ENCODE measurements around the gene TYW1B. TPM values are rescaled to one million over a fixed set of nuclear protein-coding genes. Genes with fewer than 3 reads are reported as not detected.

Gene TYW1B
- total RNA-seq, 1 donor from 2014 or later: 2.0 TPM

DNA sequence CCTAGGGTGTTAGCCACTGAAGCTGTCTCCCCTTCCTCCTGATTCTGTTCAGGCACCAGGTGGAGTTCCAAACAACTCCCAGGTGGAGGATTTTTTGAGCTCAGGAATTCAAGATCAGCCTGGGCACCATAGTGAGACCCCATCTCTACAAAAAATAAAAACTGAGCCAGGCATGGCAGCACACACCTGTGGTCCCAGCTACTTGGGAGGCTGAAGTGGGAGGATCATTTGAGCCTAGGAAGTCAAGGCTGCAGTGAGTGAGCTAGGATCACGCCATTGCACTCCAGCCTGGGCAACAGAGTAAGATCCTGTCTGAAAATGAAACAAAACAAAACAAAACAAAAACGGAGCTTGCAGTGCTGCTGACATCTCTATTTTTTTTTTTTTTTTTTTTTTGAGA, 287.1 kb downstream of the TYW1B start:
- no peak overlapping the region for H3K4me3 ChIP-seq (ENCODE audit: insufficient read depth, low read depth, low read length)
- Mint-ChIP-seq H3K9me3 (ENCODE audit: unreplicated experiment) (no peaks in the 10 kb centered on the region), H3K4me3 (ENCODE audit: unreplicated experiment) (no peak overlapping the region), H3K4me1 (ENCODE audit: low read depth, unreplicated experiment) (peaks cover 9% of the 10 kb centered on the region), H3K27ac (ENCODE audit: unreplicated experiment) (no peak overlapping the region), H3K27me3 (ENCODE audit: low read depth, unreplicated experiment) (peaks cover 2% of the 10 kb centered on the region), H3K36me3 (ENCODE audit: low read depth, unreplicated experiment) (no peaks in the 10 kb centered on the region)
- no peaks in the 10 kb centered on the region for H3K27me3 ChIP-seq (ENCODE audit: insufficient read depth, low read length)
- no peak overlapping the region for H3K27ac ChIP-seq (ENCODE audit: low read depth, low read length)
- H2AFZ ChIP-seq (ENCODE audit: low read depth, low read length): no peak overlapping the region
- H3K9ac ChIP-seq (ENCODE audit: low read length): no peak overlapping the region
- H3K79me2 ChIP-seq (ENCODE audit: insufficient read depth, low read length): no peaks in the 10 kb centered on the region
- no peak for DNase-seq (ENCODE audit: low read depth)
- H3K36me3 ChIP-seq (ENCODE audit: insufficient read depth, low read length): no peaks in the 10 kb centered on the region
- H4K20me1 ChIP-seq (ENCODE audit: insufficient read depth, low read length): no peaks in the 10 kb centered on the region
- no peak for FAIRE-seq
- H3K4me1 ChIP-seq (ENCODE audit: insufficient read depth, low read length): no peaks in the 10 kb centered on the region
- TF ChIP-seq, protein P1, sequence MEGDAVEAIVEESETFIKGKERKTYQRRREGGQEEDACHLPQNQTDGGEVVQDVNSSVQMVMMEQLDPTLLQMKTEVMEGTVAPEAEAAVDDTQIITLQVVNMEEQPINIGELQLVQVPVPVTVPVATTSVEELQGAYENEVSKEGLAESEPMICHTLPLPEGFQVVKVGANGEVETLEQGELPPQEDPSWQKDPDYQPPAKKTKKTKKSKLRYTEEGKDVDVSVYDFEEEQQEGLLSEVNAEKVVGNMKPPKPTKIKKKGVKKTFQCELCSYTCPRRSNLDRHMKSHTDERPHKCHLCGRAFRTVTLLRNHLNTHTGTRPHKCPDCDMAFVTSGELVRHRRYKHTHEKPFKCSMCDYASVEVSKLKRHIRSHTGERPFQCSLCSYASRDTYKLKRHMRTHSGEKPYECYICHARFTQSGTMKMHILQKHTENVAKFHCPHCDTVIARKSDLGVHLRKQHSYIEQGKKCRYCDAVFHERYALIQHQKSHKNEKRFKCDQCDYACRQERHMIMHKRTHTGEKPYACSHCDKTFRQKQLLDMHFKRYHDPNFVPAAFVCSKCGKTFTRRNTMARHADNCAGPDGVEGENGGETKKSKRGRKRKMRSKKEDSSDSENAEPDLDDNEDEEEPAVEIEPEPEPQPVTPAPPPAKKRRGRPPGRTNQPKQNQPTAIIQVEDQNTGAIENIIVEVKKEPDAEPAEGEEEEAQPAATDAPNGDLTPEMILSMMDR (IDR thresholded peaks at IDR 0.05; ENCODE audit: insufficient read depth, low read depth, low read length): no peak
- TF ChIP-seq EZH2 (IDR thresholded peaks at IDR 0.05; ENCODE audit: insufficient read depth, low read length): no peak
- H3K9me3 ChIP-seq (ENCODE audit: insufficient read depth, low read depth, low read length): no peaks in the 10 kb centered on the region
- no peak overlapping the region for H3K4me2 ChIP-seq (ENCODE audit: low read length)

DNA sequence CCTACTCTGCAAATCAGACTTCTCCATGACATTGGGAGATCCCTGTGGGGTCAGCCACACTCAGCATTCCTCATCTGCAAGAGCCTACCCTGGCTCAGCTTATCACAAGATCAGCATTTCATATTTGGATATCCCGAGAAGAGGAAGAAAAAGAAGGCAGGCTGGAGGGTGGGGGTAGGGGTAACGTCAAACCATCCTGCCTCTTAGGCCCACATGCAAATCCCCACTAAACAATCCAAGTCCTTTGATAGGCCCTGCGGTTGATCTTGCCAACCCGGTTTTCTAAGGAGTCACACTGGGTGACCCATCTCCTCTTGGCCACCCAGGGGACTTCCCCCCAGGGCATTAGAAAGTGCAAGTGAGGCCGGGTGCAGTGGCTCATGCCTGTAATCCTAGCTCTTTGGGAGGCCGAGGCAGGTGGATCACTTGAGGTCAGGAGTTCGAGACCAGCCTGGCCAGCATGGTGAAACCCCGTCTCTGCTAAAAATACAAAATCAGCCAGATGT, 287.8 kb downstream of the TYW1B start:
- H3K27me3 ChIP-seq (ENCODE audit: insufficient read depth, low read length): no peaks in the 10 kb centered on the region
- no peak overlapping the region for H3K4me2 ChIP-seq (ENCODE audit: low read length)
- Mint-ChIP-seq H3K27ac (ENCODE audit: unreplicated experiment) (no peak overlapping the region), H3K9me3 (ENCODE audit: unreplicated experiment) (no peaks in the 10 kb centered on the region), H3K27me3 (ENCODE audit: low read depth, unreplicated experiment) (peaks cover 2% of the 10 kb centered on the region), H3K4me3 (ENCODE audit: unreplicated experiment) (no peak overlapping the region), H3K36me3 (ENCODE audit: low read depth, unreplicated experiment) (no peaks in the 10 kb centered on the region), H3K4me1 (ENCODE audit: low read depth, unreplicated experiment) (peaks cover 9% of the 10 kb centered on the region)
- no peaks in the 10 kb centered on the region for H3K9me3 ChIP-seq (ENCODE audit: insufficient read depth, low read depth, low read length)
- H3K4me3 ChIP-seq (ENCODE audit: insufficient read depth, low read depth, low read length): no peak overlapping the region
- FAIRE-seq (no peak), DNase-seq (ENCODE audit: low read depth) (no peak)
- no peaks in the 10 kb centered on the region for H3K4me1 ChIP-seq (ENCODE audit: insufficient read depth, low read length)
- no peaks in the 10 kb centered on the region for H3K79me2 ChIP-seq (ENCODE audit: insufficient read depth, low read length)
- no peak overlapping the region for H2AFZ ChIP-seq (ENCODE audit: low read depth, low read length)
- no peak overlapping the region for H3K27ac ChIP-seq (ENCODE audit: low read depth, low read length)
- TF ChIP-seq, protein P1 (IDR thresholded peaks at IDR 0.05; ENCODE audit: insufficient read depth, low read depth, low read length): no peak
- no peak for TF ChIP-seq EZH2 (IDR thresholded peaks at IDR 0.05; ENCODE audit: insufficient read depth, low read length)
- no peaks in the 10 kb centered on the region for H3K36me3 ChIP-seq (ENCODE audit: insufficient read depth, low read length)
- H3K9ac ChIP-seq (ENCODE audit: low read length): no peak overlapping the region
- H4K20me1 ChIP-seq (ENCODE audit: insufficient read depth, low read length): no peaks in the 10 kb centered on the region

DNA sequence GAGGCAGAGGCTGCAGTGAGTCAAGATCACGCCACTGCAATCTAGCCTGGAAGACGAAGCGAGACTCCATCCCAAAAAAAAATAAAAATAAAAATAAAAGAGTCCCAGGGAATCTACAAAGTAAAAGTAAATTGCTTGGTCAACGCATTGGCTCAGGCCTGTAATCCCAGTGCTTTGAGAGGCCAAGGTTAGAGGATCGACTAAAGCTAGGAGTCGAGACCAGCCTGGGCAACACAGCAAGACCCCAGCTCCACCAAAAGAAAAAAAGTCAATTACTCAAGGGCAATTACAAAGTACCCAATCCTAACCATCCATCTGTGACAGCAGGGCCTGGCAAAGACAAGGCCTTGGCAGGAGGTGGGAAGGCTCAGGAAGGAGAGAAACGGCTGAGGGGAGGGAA, 288.3 kb downstream of the TYW1B start:
- DNase-seq (ENCODE audit: low read depth) (no peak), FAIRE-seq (no peak)
- H3K9me3 Mint-ChIP-seq (ENCODE audit: unreplicated experiment): no peaks in the 10 kb centered on the region
- H3K27ac Mint-ChIP-seq (ENCODE audit: unreplicated experiment): no peak overlapping the region
- Histone ChIP-seq H3K4me2 (ENCODE audit: low read length) (no peak overlapping the region), H2AFZ (ENCODE audit: low read depth, low read length) (no peak overlapping the region), H3K27ac (ENCODE audit: low read depth, low read length) (no peak overlapping the region), H3K36me3 (ENCODE audit: insufficient read depth, low read length) (no peaks in the 10 kb centered on the region), H3K9me3 (ENCODE audit: insufficient read depth, low read depth, low read length) (no peaks in the 10 kb centered on the region), H4K20me1 (ENCODE audit: insufficient read depth, low read length) (no peaks in the 10 kb centered on the region), H3K9ac (ENCODE audit: low read length) (no peak overlapping the region), H3K4me3 (ENCODE audit: insufficient read depth, low read depth, low read length) (no peak overlapping the region), H3K79me2 (ENCODE audit: insufficient read depth, low read length) (no peaks in the 10 kb centered on the region), H3K27me3 (ENCODE audit: insufficient read depth, low read length) (no peaks in the 10 kb centered on the region), H3K4me1 (ENCODE audit: insufficient read depth, low read length) (no peaks in the 10 kb centered on the region)
- H3K4me3 Mint-ChIP-seq (ENCODE audit: unreplicated experiment): no peak overlapping the region
- H3K36me3 Mint-ChIP-seq (ENCODE audit: low read depth, unreplicated experiment): no peaks in the 10 kb centered on the region
- peaks cover 9% of the 10 kb centered on the region for H3K4me1 Mint-ChIP-seq (ENCODE audit: low read depth, unreplicated experiment)
- TF ChIP-seq EZH2 (IDR thresholded peaks at IDR 0.05; ENCODE audit: insufficient read depth, low read length): no peak
- TF ChIP-seq, protein P1 (IDR thresholded peaks at IDR 0.05; ENCODE audit: insufficient read depth, low read depth, low read length): no peak
- peaks cover 2% of the 10 kb centered on the region for H3K27me3 Mint-ChIP-seq (ENCODE audit: low read depth, unreplicated experiment)

All from astrocyte (in vitro differentiated cells and primary cell).